Body of pancreas (tissue), 4 donors: Measurements from ENCODE around the gene ABCB4. TPM values are rescaled to one million over a fixed set of nuclear protein-coding genes. Genes with fewer than 3 reads are reported as not detected.

Experiments
- ATAC-seq: fragments of 150-250 bp; one replicate; pipeline ENCODE4 v1.9.1; 2016
- DNase-seq, 4 donors: peaks; one replicate each; pipeline ENCODE4 v3.0.0-alpha.2; 2019
- H3K27ac ChIP-seq, 4 donors: fragments of 200-600 bp; sonication (generic); 1 replicate in 3 of 4; 2 replicates in 1 of 4; pipeline versions ENCODE4 v1.5.1 to v1.6.1; 2016 to 2019; ENCODE audit warnings: mild to moderate bottlenecking in 1 of 4, mixed read lengths in 1 of 4, moderate library complexity in 1 of 4
- H3K27me3 ChIP-seq, 2 donors: fragments of 200-600 bp; sonication (generic); one replicate each; pipeline ENCODE4 v1.6.0; 2016; ENCODE audit warnings: mild to moderate bottlenecking in 1 of 2
- H3K36me3 ChIP-seq, 2 donors: fragments of 200-600 bp; sonication (generic); replicated peaks in 1 of 2; 2 replicates each; pipeline ENCODE4 v1.5.1; 2016; ENCODE audit warnings: low read depth in 2 of 2; ENCODE audit not compliant: insufficient read depth in 1 of 2
- H3K4me1 ChIP-seq: fragments of 200-600 bp; sonication (generic); one replicate; pipeline ENCODE4 v1.6.0; 2016
- H3K4me3 ChIP-seq, 2 donors: fragments of 200-600 bp; sonication (generic); 1 replicate in 1 of 2; 2 replicates in 1 of 2; pipeline ENCODE4 v1.5.1; 2016 to 2019
- H3K9me3 ChIP-seq, 3 donors: fragments of 200-600 bp; sonication (generic); 1 replicate in 2 of 3; 2 replicates in 1 of 3; pipeline ENCODE4 v1.5.1; 2016
- POLR2A ChIP-seq, 3 donors: fragments of 450-650 bp; IDR thresholded peaks; one replicate each; pipeline ENCODE4 v1.6.1; 2016; ENCODE audit warnings: antibody characterized with exemption in 3 of 3, mild to moderate bottlenecking in 2 of 3
- WGBS, 2 donors: methylation state at CpG; one replicate each; pipeline ENCODE4 v1.1.5; 2017; 5-methylcytosine and 5-hydroxymethylcytosine counted together
- intact Hi-C: fragments of 100-400 bp; cut with DNase I; formaldehyde crosslinking; loops from one replicate; pipeline ENCODE4 v1.15.1; 2023
- total RNA-seq, 2 donors: library from RNA; depleted of rRNA; stranded (reverse); fragments of >200 nt; gene quantifications; one replicate each; pipeline ENCODE4 v1.1.0, GENCODE V29; 2016
- TF ChIP-seq, protein P1 (sequence below), 7 experiments: fragments of 450-650 bp in 4 of 7; fragments of 200-600 bp in 3 of 7; sonication (generic) in 3 of 7; IDR thresholded peaks; one replicate each; pipeline ENCODE4 v1.5.1; 2016 to 2019; ENCODE audit warnings: antibody characterized with exemption in 7 of 7

ABCB4 gene
- total RNA-seq, 2 donors from 2014 or later = under 0.01 TPM; not detected in 1

DNA sequence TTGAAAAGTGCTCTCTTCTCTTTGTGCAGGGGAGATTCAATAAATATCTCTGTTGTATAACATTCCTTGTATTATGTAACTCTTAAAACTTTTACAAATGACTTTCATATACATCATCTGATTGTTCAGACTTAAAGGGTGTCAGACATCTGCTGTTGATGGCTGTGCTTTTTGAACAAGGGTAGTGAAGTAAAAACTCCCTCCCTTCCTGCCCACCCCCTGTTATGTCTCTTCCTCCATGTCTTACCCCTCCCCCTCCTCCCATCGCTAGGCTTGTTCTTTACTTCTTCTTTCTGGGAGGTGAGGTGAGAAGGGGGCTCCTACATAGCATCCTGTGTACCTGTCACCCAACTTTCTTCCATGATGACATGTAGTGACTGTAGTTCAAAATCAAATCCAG is 23.4 kb upstream of the ABCB4 start:
- no peak overlapping the region for H3K27ac ChIP-seq
- no peaks in the 10 kb centered on the region for H3K36me3 ChIP-seq
- H3K4me3 ChIP-seq = no peak overlapping the region
- no peak for DNase-seq
- H3K27me3 ChIP-seq = no peaks in the 10 kb centered on the region
- TF ChIP-seq POLR2A (IDR thresholded peaks at IDR 0.05) = no peak
- TF ChIP-seq, protein P1, sequence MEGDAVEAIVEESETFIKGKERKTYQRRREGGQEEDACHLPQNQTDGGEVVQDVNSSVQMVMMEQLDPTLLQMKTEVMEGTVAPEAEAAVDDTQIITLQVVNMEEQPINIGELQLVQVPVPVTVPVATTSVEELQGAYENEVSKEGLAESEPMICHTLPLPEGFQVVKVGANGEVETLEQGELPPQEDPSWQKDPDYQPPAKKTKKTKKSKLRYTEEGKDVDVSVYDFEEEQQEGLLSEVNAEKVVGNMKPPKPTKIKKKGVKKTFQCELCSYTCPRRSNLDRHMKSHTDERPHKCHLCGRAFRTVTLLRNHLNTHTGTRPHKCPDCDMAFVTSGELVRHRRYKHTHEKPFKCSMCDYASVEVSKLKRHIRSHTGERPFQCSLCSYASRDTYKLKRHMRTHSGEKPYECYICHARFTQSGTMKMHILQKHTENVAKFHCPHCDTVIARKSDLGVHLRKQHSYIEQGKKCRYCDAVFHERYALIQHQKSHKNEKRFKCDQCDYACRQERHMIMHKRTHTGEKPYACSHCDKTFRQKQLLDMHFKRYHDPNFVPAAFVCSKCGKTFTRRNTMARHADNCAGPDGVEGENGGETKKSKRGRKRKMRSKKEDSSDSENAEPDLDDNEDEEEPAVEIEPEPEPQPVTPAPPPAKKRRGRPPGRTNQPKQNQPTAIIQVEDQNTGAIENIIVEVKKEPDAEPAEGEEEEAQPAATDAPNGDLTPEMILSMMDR (IDR thresholded peaks at IDR 0.05) = no peak
- no peaks in the 10 kb centered on the region for H3K9me3 ChIP-seq
- intact Hi-C loops = no loop called here
- no peak for ATAC-seq
- no peaks in the 10 kb centered on the region for H3K4me1 ChIP-seq
- WGBS, 2 donors = 47 to 87% methylated on average over 1 of the region's 1 CpG

DNA sequence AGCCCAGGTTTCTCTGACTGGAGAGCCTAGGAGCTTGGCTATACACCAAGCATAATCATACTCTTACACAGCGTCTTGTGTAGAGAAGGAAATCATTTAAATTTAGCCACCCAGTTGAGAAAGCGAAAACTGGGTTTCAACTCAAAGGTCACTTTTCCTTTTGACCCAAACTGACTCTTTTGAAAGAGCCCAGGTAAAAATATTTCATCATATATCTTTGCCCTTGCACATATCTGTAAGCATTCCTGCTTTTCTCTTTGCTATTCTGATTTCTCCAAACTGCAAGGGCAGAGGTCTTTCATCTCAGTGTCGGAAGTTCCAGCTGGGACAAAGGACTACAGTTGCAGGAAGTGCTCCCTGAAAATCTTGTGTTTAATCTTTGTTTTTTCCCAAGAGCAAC is 22.0 kb upstream of the ABCB4 start:
- ATAC-seq (no peak), DNase-seq (no peak)
- no peaks in the 10 kb centered on the region for H3K36me3 ChIP-seq
- no peak overlapping the region for H3K27ac ChIP-seq
- no peak overlapping the region for H3K4me3 ChIP-seq
- intact Hi-C loops = no loop called here
- no peaks in the 10 kb centered on the region for H3K9me3 ChIP-seq
- TF ChIP-seq POLR2A (IDR thresholded peaks at IDR 0.05) = no peak
- TF ChIP-seq, protein P1 (IDR thresholded peaks at IDR 0.05) = no peak
- 57 to 68% methylated on average over 3 of the region's 3 CpGs for WGBS, 2 donors
- H3K27me3 ChIP-seq = no peaks in the 10 kb centered on the region
- no peaks in the 10 kb centered on the region for H3K4me1 ChIP-seq

DNA sequence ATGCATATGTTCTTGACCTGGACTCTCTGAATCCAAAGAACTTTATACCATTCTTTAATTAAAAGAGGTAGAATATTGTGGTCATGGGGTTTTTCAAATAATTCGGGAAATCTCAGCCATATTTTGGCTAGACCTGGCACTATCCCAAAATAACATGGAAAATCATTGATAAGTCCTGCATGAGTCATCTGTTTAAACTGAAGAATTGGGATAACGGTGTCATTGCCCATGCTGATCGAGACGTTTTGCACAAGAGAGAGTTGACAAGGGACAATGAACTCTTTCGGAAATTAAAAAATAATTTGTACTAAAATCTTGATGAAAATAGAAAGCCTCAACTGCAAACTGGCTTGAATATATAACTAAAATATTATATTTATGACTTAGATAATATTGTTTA is 19.9 kb upstream of the ABCB4 start:
- Histone ChIP-seq H3K27me3 (no peaks in the 10 kb centered on the region), H3K4me3 (no peak overlapping the region), H3K36me3 (no peaks in the 10 kb centered on the region), H3K27ac (no peak overlapping the region), H3K9me3 (no peaks in the 10 kb centered on the region), H3K4me1 (no peaks in the 10 kb centered on the region)
- intact Hi-C loops = no loop called here
- WGBS, 2 donors = 55 to 64% methylated on average over 5 of the region's 5 CpGs
- ATAC-seq (no peak), DNase-seq (no peak)
- TF ChIP-seq POLR2A (IDR thresholded peaks at IDR 0.05) = no peak
- TF ChIP-seq, protein P1 (IDR thresholded peaks at IDR 0.05) = no peak

DNA sequence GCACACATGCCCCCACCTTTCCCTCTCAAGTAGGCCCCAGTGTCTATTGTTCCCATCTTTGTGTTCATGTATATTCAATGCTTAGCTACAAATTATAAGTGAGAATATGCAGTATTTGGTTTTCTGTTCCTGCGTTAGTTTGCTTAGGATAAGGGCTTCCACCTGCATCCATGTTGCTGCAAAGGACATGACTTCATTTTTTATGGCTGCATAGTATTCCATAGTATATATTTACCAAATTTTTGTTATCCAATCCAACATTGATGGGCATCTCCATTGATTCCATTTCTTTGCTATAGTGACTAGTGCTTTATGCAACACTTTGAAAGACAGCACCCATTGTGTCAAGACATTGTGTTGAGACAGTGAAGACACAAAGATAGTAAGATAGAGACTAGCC is 19.0 kb upstream of the ABCB4 start:
- ATAC-seq (no peak), DNase-seq (no peak)
- no peak overlapping the region for H3K27ac ChIP-seq
- no peaks in the 10 kb centered on the region for H3K9me3 ChIP-seq
- H3K4me1 ChIP-seq = no peaks in the 10 kb centered on the region
- 85 to 89% methylated on average over 1 of the region's 1 CpG for WGBS, 2 donors
- intact Hi-C loops = no loop called here
- no peaks in the 10 kb centered on the region for H3K36me3 ChIP-seq
- no peaks in the 10 kb centered on the region for H3K27me3 ChIP-seq
- no peak overlapping the region for H3K4me3 ChIP-seq
- TF ChIP-seq, protein P1 (IDR thresholded peaks at IDR 0.05) = no peak
- no peak for TF ChIP-seq POLR2A (IDR thresholded peaks at IDR 0.05)

DNA sequence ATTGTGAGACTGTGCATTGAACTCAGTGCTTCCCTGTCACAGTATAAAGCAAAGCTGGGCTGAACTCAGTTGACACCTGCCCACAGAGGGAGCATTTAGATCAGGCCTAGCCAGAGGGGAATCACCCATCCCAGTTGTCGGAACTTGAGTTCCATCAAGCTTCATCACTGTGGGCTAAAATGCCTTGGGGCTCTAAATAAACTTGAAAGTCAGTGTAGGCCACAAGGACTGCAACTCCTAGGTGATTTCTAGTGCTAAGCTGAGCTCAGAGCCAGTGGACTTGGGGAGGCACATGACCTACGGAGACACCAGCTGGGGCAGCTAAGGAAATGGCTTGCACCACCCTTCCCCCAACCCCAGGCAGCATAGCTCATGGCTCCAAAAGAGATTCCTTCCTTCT is 7.7 kb upstream of the ABCB4 start:
- Histone ChIP-seq H3K9me3 (no peaks in the 10 kb centered on the region), H3K4me1 (no peaks in the 10 kb centered on the region), H3K27ac (no peak overlapping the region), H3K4me3 (no peak overlapping the region), H3K36me3 (no peaks in the 10 kb centered on the region), H3K27me3 (no peaks in the 10 kb centered on the region)
- WGBS, 2 donors = 82 to 89% methylated on average over 2 of the region's 2 CpGs
- DNase-seq = no peak
- intact Hi-C loops = no loop called here
- TF ChIP-seq, protein P1 (IDR thresholded peaks at IDR 0.05) = no peak
- TF ChIP-seq POLR2A (IDR thresholded peaks at IDR 0.05) = no peak
- ATAC-seq = no peak
